ENCODE results near the gene KLHL13. TPM values are rescaled to one million over a fixed set of nuclear protein-coding genes. Genes with fewer than 3 reads are reported as not detected.

The KLHL13 gene
- polyA plus RNA-seq, 1 donor from 2014 or later: 15.7 TPM

DNA sequence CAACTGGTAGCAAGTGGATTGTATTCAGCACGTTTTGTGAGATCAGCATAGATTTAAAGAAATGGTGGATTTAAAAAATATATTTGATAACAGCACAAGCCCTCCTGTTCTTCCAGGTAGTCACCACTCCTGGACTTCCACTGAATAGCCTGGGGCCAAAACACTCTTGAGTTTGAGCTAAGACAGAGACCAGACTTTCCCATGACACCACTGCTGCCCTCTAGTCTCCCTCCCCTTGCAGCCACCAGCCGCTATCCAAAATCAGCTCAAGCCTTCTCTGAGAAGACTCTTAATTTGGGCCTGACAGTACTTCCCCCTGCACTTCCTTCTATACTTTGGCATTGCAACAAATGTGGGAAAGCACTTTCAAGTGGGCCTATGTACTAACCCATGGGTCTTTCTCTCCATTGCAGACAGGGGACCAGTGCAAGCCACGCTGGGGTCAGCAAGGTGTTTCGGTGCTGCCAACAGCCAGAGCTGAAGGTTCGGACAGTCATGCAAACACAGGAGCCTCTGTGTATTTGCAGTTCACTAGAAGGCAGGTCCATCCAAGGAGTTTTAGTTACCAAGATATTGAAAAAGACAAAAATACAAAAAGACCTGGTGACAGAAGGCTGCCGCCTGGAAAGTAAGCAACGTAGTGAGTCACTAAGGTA, 40.5 kb upstream of the KLHL13 start:
- TF ChIP-seq, protein P1, sequence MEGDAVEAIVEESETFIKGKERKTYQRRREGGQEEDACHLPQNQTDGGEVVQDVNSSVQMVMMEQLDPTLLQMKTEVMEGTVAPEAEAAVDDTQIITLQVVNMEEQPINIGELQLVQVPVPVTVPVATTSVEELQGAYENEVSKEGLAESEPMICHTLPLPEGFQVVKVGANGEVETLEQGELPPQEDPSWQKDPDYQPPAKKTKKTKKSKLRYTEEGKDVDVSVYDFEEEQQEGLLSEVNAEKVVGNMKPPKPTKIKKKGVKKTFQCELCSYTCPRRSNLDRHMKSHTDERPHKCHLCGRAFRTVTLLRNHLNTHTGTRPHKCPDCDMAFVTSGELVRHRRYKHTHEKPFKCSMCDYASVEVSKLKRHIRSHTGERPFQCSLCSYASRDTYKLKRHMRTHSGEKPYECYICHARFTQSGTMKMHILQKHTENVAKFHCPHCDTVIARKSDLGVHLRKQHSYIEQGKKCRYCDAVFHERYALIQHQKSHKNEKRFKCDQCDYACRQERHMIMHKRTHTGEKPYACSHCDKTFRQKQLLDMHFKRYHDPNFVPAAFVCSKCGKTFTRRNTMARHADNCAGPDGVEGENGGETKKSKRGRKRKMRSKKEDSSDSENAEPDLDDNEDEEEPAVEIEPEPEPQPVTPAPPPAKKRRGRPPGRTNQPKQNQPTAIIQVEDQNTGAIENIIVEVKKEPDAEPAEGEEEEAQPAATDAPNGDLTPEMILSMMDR (IDR thresholded peaks at IDR 0.05; ENCODE audit: poor library complexity, severe bottlenecking): no peak
- TF ChIP-seq REST (IDR thresholded peaks at IDR 0.05; ENCODE audit: borderline replicate concordance) (no peak), POLR2AphosphoS5 (IDR thresholded peaks at IDR 0.05) (no peak), RAD21 (conservative IDR thresholded peaks at IDR 0.05) (no peak), EZH2 (IDR thresholded peaks at IDR 0.05; ENCODE audit: borderline replicate concordance, insufficient read depth, low read length, poor library complexity, severe bottlenecking) (no peak), SMC3 (conservative IDR thresholded peaks at IDR 0.05; ENCODE audit: poor library complexity) (no peak), MXI1 (conservative IDR thresholded peaks at IDR 0.05; ENCODE audit: poor library complexity, severe bottlenecking) (no peak), TAF1 (IDR thresholded peaks at IDR 0.05; ENCODE audit: low read depth) (no peak), EP300 (conservative IDR thresholded peaks at IDR 0.05; ENCODE audit: poor library complexity, severe bottlenecking) (no peak)
- Histone ChIP-seq H3K27ac (ENCODE audit: low read length) (no peak overlapping the region), H2AFZ (ENCODE audit: low read depth, low read length) (no peak overlapping the region), H3K9me3 (ENCODE audit: low read length) (no peaks in the 10 kb centered on the region), H3K9me2 (ENCODE audit: insufficient read depth, low read length) (no peaks in the 10 kb centered on the region), H3K79me2 (replicated peaks; ENCODE audit: insufficient read depth, low read length) (no peaks in the 10 kb centered on the region), H3K27me3 (ENCODE audit: insufficient read depth, low read depth, low read length) (no peaks in the 10 kb centered on the region), H3F3A (ENCODE audit: insufficient read depth, low read length, poor library complexity, severe bottlenecking) (no peaks in the 10 kb centered on the region), H3K9ac (ENCODE audit: low read length) (no peak overlapping the region), H3K4me2 (ENCODE audit: low read length) (no peak overlapping the region), H3K4me3 (ENCODE audit: low read length) (no peak overlapping the region), H4K20me1 (ENCODE audit: insufficient read depth) (no peaks in the 10 kb centered on the region), H3K36me3 (ENCODE audit: insufficient read depth, low read length) (no peaks in the 10 kb centered on the region)

GRCh38 chrX:118156254-118156952, 39.8 kb upstream of the KLHL13 start:
- no peak overlapping the region for H3K4me3 ChIP-seq (ENCODE audit: low read length)
- no peaks in the 10 kb centered on the region for H3K27me3 ChIP-seq (ENCODE audit: insufficient read depth, low read depth, low read length)
- no peaks in the 10 kb centered on the region for H3K9me3 ChIP-seq (ENCODE audit: low read length)
- H3K36me3 ChIP-seq (ENCODE audit: insufficient read depth, low read length): no peaks in the 10 kb centered on the region
- H3K4me2 ChIP-seq (ENCODE audit: low read length): no peak overlapping the region
- TF ChIP-seq EZH2 (IDR thresholded peaks at IDR 0.05; ENCODE audit: borderline replicate concordance, insufficient read depth, low read length, poor library complexity, severe bottlenecking): no peak
- no peak for TF ChIP-seq REST (IDR thresholded peaks at IDR 0.05; ENCODE audit: borderline replicate concordance)
- TF ChIP-seq SMC3 (conservative IDR thresholded peaks at IDR 0.05; ENCODE audit: poor library complexity): no peak
- no peak for TF ChIP-seq TAF1 (IDR thresholded peaks at IDR 0.05; ENCODE audit: low read depth)
- TF ChIP-seq EP300 (conservative IDR thresholded peaks at IDR 0.05; ENCODE audit: poor library complexity, severe bottlenecking): no peak
- TF ChIP-seq, protein P1 (IDR thresholded peaks at IDR 0.05; ENCODE audit: poor library complexity, severe bottlenecking): no peak
- no peaks in the 10 kb centered on the region for H4K20me1 ChIP-seq (ENCODE audit: insufficient read depth)
- H3K9me2 ChIP-seq (ENCODE audit: insufficient read depth, low read length): no peaks in the 10 kb centered on the region
- H2AFZ ChIP-seq (ENCODE audit: low read depth, low read length): no peak overlapping the region
- H3K79me2 ChIP-seq (replicated peaks; ENCODE audit: insufficient read depth, low read length): no peaks in the 10 kb centered on the region
- no peaks in the 10 kb centered on the region for H3F3A ChIP-seq (ENCODE audit: insufficient read depth, low read length, poor library complexity, severe bottlenecking)
- H3K27ac ChIP-seq (ENCODE audit: low read length): no peak overlapping the region
- no peak overlapping the region for H3K9ac ChIP-seq (ENCODE audit: low read length)
